NOMO-1 treated with dmso at 0.1 percent for 144 hours (cell line): ENCODE results near the gene NAALADL2.
"Not testable (repeated sequence)": the region's sequence is repeated elsewhere in the genome, so short reads cannot be mapped to it uniquely, and the experiment has no call there.

Experiments
- DNase-seq: peaks from one replicate; lab custom pipeline; 2025; ENCODE audit not compliant: unreplicated experiment; lab: John Stamatoyannopoulos, UW

Gene NAALADL2

DNA sequence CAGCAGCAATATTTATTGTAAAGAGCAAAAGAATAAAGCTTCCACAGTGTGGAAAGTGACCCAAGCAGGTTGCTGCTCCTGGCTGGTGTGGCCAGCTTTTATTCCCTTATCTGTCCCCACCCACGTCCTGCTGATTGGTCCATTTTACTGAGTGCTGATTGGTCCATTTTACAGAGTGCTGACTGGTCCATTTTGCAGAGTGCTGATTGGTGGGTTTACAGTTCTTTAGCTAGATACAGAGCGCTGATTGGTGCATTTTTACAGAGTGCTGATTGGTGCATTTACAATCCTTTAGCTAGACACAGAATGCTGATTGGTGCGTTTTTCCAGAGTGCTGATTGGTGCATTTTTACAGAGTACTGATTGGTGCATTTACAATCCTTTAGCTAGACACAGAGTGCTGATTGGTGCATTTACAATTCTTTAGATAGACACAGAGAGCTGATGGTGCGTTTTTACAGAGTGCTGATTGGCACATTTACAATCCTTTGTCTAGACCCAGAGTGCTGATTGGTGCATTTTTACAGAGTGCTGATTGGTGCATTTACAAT is 601.8 kb downstream of the NAALADL2 start:
- DNase-seq, result not testable (repeated sequence)

DNA sequence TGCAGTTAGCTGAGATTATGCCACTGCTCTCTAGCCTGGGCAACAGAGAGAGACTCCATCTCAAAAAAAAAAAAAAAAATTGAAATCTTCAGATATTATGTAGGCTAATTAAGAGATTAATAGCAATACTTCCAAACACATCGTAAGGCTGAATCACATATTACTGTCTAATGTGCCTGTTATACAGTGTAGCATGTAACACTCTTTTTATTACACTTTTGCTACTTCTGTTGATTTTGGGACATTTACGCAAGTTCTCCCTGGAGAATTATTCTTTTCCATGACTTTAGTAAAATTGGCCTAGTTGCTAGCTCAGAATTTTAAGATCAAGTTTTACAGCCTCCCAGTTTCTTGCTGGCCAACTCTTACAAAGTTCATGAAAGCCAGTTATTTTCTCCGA is 605.2 kb downstream of the NAALADL2 start:
- no peak for DNase-seq

DNA sequence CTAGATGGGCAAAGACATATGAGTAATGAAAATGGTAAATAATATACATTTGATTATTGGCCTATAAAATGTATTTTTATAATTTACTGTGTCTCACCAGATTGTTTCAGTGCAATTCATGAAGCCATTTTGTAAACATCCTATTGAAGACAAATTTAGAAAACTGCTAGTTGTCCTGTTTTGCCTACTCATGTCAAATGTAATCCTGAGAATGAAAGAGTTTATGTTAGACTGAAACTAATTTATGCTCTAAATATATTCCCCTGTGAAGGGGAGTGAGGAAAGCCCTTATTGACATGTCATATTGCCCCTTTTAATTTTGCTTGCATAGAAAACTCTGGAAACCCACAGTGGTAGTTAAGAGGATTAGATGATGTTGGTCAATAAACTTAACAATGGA is 610.0 kb downstream of the NAALADL2 start:
- DNase-seq, result no peak

DNA sequence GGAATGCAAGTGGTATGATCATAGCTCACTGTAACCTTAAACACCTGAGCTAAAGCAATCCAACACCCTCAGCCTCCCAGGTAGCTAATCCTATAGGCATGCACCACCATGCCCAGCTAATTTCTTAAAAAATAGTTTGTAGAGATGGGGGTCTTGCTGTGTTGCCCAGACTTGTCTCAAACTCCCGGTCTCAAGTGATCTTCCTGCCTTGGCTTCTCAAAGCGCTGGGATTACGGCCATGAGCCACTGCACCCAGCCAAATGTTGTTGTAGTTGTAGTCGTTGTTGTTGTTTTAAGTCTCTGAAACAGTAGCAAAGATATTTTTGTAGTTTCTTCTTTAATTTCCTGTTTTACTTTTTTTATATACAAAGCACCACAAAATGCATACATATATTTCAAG is 616.6 kb downstream of the NAALADL2 start:
- DNase-seq, result no peak

DNA sequence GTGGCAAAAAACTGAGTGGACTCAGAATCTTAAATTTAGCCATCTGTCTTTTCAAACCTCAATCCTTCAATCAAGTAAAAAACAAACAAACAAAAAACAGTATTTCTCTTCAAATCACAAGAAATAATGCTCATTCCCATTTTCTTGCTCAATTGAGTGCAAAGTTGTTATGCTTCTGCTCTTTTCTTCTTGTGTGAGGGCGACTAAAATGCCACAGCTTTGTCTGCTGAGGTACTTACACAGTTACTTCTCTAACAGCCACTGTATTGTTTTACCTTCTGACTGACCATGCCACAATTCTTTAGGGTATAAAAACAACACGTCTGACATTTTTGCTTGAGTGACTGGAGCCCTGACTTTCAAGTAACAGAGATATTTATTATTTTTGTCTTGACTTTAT is 617.4 kb downstream of the NAALADL2 start:
- DNase-seq, result no peak

DNA sequence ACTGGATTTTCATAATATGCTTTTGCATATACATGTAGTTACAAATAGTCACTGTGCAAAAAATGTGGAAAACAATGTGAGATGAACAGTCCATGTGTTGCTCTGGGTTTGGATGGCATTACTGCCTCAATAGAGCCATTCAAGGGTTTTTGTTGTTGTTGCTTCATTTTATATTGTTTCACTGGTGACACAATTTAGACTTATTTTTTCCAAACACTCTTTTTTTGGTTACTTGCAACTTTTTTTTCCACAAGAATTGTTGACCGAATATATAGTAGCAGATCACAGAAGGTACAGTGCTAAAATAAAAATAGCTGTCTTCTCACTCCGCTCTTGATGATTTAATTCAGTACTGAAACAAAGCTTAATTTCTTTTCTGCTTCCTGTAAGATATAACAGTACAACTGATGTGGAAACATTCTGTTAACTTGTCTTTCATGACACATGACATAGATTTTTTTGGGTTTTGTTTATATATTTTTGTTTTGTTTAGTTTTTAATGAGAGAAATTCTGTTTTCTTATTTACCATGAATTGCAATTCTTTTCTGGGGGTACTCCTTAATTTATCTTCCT is 618.6 kb downstream of the NAALADL2 start:
- DNase-seq, result no peak

DNA sequence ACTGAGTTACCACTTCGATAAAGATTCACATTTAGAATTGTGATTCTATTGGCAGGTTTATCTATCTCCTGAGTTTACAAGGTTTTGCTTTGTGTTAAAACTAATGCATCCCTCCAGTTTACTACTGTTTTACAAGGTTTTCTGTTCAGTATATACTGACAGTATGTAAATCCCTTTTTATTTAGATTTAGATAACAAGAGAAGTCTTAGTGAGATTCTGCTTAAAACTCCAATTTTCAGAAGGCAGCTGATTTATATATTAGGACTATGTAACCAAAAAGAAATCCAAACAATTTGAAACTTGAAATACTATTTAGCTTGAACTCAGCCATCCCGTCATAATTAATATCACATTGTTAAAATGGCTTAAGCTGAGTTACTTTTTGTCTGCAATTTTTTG is 619.2 kb downstream of the NAALADL2 start:
- no peak for DNase-seq

DNA sequence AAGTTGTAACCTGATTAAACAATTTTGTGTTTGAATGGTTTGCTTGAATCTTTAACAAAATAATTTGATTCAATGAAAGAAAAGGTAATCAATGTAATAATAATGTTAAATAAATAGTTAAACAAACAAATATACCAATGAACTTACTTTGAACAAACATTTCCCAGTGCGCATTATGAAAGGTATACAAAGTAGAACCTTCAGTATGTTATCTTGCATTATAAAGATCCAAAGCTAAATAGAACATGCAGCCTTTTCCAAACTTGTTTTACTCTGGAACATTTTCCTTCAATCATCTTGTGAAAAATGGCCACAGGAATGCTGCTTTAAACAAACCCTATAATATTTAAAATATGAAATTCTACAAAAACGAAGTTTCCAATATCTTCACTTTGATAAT is 620.0 kb downstream of the NAALADL2 start:
- DNase-seq, result no peak

DNA sequence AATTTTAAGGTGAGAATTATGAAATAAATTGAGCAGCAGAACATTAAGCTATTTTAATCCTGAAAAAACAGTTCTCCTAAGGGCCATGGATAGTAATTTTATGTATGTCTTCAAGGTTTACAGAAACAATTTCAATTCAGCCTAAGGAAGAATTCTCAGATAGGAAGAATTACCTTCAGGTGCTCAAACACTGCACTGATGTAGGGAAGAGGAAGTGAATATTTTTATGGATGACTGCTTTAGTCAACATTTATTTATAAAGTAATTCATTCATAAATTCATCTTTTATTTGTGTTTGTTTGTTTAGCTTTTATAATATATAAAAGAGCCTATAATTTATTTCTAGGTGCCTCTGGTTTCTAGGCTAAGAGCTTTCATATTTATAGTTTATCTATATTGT is 620.7 kb downstream of the NAALADL2 start:
- no peak for DNase-seq

DNA sequence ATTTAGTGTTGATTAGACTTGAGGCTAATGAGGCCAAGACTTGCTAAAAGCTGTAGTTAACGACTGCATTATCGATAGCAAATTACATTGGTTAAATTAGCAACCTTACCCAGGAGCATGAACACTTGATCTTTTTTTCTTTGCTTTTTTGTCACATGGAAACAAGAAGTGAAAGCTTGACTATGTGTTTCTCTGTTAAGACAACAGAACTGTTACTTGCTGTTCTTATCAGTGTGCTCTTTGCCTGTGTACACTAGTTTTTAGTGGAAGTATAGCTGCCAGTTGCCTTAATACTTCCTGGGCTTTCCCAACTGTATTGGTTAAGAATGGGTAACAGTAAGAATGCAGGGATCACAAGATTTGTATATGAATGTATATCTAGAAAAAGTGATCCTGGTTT is 625.5 kb downstream of the NAALADL2 start:
- no peak for DNase-seq

DNA sequence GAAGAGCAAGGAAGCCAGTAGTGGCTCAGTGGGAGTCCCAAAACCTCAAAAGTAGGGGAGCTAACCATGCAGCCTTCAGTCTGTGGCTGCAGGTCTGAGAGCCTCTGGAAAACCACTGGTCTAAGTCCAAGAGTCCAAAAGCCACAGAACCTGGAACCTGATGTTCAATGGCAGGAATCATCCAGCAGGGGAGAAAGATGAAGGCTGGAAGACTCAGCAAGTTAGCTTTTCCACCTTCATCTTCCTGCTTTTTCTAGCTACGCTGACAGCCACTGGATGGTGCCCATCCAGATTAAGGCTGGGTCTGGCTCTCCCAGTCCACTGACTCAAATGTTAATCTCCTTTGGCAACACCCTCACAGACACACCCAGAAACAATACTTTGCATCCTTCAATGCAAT is 626.3 kb downstream of the NAALADL2 start:
- DNase-seq, result no peak

DNA sequence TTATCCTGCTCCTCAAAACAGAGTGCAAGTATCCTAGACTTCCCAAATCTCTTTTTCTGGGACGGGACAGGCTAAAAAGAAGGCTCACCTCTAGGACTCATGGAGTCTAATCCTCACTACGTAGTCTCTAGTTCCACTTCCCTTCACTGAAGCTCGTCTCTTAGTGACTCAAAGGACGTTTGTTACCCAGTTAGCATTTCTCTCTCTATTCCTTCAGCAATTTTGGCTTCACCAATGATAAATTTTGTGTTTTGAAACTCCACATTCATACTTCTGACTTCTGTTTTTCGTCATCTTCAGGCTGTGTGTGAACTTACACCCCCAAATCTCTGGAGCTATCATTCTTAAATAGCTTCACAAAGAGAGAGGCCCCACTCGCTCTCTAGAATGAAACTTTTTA is 627.1 kb downstream of the NAALADL2 start:
- DNase-seq, result no peak

DNA sequence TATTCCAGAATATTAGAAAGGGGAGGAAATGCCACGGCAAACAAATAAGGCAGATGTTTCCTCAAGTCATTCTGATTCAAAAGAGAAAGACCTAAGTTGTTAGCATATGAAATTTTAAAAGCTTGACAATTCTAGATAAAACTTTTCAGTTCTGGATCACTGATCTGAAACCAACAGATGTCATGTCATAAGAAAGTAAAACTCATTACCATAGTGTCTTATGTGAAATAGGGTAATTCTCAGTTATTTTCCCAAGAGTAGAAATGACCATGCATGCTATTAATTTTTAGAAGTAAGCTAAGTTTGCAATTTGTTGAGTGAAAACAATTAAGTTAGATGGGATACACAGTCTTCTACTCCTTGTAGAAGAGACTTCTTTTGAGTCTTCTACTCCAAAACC is 630.3 kb downstream of the NAALADL2 start:
- no peak for DNase-seq

DNA sequence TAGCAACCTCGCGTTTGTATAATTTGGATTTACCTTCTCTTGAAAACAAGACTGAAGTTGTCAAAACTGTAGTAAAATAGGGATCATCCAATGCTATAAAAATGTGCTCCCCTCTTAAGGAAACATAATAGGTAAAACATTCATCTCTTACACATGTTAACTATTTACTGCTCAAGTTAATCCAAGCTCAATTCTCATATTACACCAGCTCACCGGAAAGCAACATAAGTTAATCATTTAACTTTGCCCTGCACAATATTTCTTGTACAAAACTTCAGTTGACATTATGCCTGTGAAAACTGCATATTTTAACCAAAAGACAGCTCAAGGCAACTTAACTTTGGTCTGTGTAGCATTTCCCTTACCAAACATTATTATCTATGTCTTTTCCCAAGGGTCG is 634.2 kb downstream of the NAALADL2 start:
- DNase-seq, result no peak

DNA sequence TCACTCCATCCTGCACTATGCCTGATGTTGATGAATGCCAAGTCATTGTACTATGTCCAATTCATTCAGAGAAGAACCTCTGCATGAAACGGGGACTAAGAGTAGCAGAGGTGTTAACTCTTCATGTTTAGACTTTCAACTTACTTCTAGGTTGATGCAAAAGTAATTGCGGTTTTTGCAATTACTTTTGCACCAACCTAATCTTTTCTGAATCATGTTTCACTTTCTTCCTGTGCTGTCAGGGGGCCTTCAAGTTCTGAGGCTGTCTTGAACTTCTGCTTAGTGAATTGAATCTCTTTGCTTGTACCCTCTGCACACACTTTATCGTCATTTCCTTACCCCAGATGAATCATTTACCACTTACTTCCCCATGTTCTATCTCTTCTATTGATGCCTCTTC is 636.2 kb downstream of the NAALADL2 start:
- DNase-seq, result peak; percentile 92

DNA sequence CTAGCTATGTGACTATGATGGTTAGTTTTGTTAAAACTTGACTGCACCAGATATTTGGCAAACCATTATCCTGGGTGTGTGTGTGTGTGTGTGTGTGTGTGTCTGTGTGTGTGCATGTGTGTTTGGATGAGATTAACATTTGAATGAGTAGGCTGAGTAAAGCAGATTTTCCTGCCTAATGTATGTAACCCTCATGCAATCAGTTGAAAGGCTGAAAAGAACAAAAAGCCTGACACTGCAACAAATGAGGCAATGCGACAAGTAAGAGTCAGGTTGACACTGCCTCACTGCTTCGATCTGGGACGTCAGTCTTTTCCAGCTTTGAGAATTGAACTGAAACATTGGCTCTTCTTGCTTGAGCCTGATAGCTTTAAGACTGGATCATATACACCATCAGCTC is 643.0 kb downstream of the NAALADL2 start:
- no peak for DNase-seq

DNA sequence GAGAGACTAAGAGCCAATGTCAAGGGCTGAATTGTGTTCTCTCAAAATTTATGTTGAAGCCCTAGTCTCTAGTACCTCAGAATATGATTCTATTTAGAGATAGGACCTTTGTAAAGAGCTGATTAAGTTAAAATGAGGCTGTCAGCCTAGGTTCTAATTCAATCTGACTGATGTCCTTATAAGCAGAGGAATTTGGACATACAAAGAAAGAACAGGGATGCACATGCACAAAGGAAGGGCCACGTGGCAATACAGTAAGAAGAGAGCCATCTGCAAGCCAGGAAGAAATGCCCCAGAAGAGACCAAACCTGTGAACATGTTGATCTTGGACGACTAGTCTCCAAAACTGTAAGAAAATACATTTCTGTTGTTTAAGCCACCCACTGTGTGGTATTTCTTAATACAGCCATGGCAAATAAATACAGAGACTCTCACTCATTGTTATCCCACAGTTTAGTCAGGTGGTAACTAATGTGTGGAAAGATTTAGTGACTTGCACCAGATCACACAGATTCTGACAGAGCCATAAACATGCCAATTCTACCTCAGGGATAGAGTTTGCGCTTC is 652.2 kb downstream of the NAALADL2 start:
- DNase-seq, result no peak

DNA sequence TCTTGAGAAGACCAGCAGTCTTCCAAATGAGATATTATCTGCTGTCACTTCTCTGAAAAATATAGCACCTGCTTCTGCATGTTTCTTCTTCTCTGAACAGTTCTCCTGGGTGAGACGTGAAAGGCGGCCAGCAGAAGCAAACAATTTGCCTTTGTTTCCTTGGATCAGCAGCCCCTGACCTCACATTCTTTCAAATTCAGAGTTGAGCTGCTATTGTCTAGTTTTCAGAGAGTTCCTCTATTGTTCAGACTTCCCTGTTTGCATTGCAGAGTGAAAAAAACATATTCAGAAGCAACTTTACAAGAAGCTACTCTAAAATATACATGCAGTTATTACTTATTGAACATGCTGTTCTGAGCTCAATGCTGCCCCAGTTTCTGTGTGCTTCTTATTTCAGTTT is 653.6 kb downstream of the NAALADL2 start:
- DNase-seq, result no peak

DNA sequence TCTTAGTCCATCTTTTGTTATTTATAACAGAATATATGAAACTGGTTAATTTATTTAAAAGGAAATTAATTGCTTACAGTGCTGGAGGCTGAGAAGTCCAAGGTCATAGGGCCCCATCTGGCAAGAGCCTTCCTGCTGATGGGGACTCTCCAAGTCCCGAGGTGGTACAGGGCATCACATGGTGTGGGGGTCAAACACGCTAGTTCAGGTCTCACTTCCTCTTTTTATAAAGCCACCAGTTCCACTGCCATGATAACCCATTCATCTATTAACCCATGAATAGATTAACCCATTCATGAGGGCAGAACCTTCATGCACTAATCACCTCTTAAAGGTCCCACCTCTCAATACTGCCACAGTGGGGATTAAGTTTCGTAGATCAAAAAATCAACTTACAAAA is 659.3 kb downstream of the NAALADL2 start:
- DNase-seq, result no peak

DNA sequence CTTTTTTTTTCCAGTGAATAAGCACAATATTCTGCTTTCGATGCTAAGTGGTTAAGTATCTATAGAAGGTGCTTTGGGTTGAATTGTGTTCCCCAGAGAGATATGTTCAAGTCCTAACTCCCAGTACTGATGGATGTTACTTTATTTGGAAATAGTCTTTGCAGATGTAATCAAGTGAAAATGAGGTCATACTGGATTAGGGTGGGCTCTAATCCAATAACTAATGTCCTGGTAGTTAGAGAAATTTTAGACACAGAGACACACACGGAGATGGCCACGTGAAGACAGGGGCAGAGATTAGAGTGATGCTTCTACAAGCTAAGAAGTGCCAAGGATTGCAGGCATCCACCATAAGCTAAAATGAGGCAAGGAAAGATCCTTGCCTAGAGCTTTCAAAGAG is 662.3 kb downstream of the NAALADL2 start:
- no peak for DNase-seq

DNA sequence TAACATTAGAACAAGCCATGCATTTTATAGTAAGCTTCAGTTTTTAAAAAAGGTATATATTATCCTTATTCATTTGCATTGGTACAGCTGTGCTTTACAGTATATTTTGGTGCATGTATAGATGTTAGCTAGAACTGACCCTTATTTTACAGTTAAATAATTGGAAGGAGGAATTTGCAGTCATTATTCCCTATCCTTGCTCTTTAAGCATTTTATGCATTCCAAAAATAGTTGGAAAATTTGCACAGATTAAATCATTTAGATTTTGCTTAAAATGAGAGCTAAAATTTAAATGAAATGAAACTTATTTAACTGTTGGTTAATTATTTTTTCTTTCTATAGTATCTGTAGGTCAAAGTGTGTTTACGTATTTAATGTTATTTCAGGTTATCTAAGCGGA is 667.1 kb downstream of the NAALADL2 start:
- DNase-seq, result no peak

DNA sequence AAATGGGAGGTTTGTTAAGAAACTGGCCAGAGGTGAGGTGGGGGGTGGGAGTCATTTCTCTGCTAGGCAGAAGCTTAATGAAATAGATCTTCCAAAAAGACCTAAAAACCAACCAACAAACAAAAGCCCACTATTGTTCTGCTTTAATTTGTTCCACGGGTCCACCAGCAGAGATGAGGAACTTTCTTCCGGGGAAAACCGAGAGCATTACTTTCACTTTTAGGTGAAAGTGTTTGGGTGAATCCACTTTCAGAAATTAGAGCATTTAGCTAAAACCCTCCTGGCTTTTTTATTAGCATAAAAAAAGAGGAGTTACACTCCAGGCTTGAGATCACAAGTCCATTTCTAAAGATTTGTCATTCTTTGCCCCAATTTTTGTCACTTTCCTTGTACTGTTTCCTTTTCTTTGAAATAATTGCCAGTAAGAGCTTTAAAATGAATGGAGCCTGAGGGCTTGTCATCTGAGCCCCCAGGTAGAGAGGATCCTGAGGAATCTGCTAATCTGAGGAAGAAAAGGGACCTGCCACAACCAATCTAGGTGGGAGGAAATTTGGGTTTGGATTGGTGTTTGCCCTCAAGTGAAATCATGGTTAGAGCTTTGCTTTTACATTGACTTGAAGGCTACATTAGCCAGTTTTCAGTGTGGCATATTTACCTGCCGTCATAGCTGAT is 667.6 kb downstream of the NAALADL2 start:
- no peak for DNase-seq

DNA sequence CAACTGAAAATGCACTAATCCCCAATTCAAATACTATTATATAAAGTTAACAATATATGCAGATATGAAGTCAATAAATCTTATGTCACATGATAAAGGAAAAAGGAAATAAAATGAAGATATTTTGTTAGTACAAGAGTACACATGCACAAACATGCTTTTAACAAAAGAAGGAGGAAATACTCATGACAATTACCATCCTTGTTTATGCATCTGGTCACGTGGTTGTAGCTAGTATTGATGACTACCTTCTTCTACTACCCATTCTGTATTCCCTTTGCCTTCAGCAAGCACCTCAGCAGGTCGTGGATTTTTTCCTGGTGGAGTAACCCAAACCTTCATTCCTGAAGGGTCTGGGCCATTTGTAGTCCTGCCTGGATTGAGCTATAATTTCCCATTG is 669.6 kb downstream of the NAALADL2 start:
- not testable (repeated sequence) for DNase-seq
